GM18909 (cell line): ENCODE measurements around the gene MYL12B.
A peak's percentile ranks its signal among the peaks of the same experiment; 100 is the strongest.

Source experiments
- ATAC-seq: cut with Tn5 transposase; IDR thresholded peaks from one replicate; pipeline ENCODE4 v1.9.1; 2021; ENCODE audit warnings: mild to moderate bottlenecking; ENCODE audit not compliant: unreplicated experiment, poor library complexity

The MYL12B gene

GRCh38 chr18:3234457-3234856, 27.5 kb upstream of the MYL12B start:
- ATAC-seq, result no peak

GRCh38 chr18:3235846-3236245, 26.1 kb upstream of the MYL12B start:
- no peak for ATAC-seq

- ATAC-seq, result no peak
Measured at GRCh38 chr18:3236470-3236869, 25.5 kb upstream of the MYL12B start.

DNA sequence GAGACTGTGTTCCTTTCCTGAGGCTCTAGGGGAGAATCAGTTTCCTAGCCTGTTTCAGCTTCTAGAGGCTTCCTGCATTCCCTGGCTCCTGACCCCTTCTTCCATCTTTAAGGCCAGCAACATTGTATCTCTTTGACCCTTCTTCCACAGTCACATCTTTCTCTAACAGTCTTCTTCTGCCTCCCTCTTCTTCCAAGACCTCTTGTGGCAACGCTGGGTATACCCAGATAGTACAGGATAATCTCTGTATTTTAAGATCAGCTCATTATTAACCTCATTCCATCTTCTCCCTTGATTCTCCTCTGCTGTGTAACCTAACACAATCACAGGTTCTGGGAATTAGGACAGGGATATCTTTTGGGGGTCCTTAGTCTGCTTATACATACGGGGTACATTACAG, 23.2 kb upstream of the MYL12B start:
- ATAC-seq, result no peak

GRCh38 chr18:3245185-3245564, 16.8 kb upstream of the MYL12B start:
- no peak for ATAC-seq

GRCh38 chr18:3245853-3246634, 15.9 kb upstream of the MYL12B start:
- peak; percentile 59 for ATAC-seq

GRCh38 chr18:3246635-3247239, 15.2 kb upstream of the MYL12B start:
- no peak for ATAC-seq

GRCh38 chr18:3247240-3248061, 14.5 kb upstream of the MYL12B start, which contains the start of gene MYL12A:
TSS of gene MYL12A (plus strand) at chr18:3247801. CDS start at chr18:3253248, 5,447 bp downstream.
- ATAC-seq, result peak; percentile 85

DNA sequence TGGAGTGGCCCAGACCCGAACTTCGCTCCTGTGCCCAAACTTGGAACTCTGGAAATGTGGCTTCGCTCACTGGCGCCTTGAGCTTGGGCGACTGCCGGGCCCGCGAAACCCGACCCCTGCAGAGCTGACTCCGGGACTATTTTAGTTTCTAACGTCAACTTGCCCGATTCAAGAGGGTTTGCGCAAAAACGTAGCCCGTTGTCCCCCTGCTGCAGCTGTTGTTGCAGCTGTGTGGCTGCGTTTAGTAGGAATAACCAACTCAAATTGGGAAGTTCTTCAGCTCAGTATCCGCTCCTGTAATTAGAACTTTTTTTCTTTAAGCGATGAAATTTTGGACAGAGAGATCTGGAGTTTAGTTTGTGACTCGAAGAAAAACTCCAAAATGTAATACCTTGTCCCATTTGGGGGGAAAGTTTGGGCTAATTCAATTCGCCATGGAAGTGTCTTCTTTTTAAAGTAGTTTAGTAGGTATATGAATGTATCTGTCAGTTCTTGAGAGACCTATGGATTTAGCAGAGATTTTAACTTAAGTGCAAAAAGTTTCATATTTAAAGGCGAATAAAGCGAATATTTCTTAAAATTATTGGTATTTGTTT, 13.8 kb upstream of the MYL12B start:
- ATAC-seq, result no peak

- ATAC-seq, result no peak
Measured at GRCh38 chr18:3248658-3249359, 13.1 kb upstream of the MYL12B start.

- ATAC-seq, result no peak
Measured at GRCh38 chr18:3250237-3251107, 11.5 kb upstream of the MYL12B start.

DNA sequence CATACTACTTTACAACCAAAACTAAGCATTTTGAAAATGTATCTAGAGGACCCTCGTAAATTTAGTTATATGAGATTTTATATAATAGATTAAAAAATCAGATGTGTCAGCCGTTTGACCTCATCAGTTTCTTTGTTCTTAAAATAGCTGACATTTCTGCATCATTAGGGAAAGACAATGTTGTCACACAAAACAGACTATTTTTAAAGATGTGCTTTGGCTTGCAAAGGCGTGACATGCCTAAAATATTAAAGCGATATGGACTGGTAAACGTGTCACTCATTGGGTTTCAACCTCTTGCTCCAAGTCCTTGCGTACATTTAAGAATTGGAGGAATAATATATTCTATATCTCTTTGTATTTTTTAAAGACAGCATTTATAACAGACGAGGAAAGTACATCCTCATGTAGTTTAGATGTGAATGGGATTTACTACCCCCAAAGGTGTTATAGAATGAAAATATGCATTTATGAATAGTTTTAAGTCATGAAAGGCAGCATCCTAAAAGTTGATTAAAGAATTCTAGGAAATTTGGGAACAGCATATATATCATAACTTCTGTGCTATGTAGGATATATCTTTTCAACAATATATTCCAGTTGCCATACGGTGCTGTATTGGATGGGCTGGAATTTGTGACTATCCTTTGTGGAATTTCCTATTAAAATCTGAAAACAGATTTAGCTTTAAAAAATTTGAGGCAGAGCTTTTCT, 10.5 kb upstream of the MYL12B start:
- no peak for ATAC-seq

DNA sequence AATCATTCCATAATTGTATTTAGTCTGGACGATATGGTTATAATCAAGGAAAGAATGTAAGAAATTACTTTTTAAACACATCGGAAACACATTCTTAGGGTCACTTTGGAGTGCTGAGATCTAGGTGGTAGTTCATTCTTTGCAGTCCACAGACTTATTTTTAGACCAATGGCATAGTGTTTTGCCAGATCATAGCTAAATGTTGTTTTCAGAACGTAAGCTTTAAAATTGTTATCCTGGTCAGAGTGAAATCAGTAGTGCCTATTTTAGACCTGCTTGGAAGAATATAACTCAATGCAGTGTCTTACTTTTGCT, 10.0 kb upstream of the MYL12B start:
- ATAC-seq, result no peak

- ATAC-seq, result no peak
Measured at GRCh38 chr18:3252843-3253242, 9.1 kb upstream of the MYL12B start.

GRCh38 chr18:3254725-3255124, 7.2 kb upstream of the MYL12B start:
- ATAC-seq, result no peak

- ATAC-seq, result no peak
Measured at GRCh38 chr18:3255611-3256165, 6.2 kb upstream of the MYL12B start.

DNA sequence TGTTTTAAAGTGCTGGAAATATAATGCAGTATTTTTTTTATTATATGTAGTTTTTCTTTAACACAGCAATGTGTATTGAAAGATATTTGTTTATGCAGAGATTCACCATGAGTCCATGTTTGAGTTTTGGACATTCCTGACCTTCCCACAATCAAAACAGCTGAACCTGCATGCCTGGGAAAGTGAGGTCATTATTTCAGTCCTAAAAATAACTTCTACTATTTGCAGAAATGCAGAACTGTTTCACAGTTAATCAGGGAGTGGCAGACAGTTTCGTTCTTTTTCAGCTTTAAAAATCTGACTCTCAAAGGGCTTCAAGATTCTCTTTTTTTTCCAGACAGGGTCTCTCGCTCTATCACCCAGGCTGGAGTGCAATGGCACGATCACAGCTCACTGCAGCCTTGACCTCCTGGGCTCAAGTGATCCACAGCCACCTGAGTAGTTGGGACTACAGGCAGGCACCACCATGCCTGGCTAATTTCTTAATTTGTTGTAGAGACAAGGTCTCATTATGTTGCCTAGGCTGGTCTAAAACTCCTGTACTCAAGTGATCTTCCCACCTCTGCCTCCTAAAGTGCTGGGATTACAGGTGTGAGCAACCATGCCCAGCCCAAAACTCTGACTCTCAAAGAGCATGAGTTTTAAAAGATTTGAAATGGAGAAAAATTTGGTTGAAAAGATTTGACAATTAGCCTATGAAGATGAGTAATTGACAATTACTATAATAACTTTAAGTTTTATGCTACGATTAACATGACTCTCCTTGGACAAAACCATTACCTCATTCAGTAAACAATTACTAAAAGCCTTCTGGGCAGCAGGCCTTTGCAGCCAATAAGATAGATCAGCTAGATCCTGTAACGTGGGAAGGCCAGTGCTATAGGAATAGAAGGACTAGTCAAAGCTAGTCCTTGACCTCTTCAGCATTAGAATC, 5.0 kb upstream of the MYL12B start:
- no peak for ATAC-seq
